Measurements from ENCODE around the gene PRC1. TPM values are rescaled to one million over a fixed set of nuclear protein-coding genes. Genes with fewer than 3 reads are reported as not detected.
A peak's percentile ranks its signal among the peaks of the same experiment; 100 is the strongest.

PRC1 gene
- total RNA-seq, 1 experiment from 2014 or later = 75.7 TPM

GRCh38 chr15:90957791-90958190 is 36.5 kb downstream of the PRC1 start:
- Histone ChIP-seq H3K4me1 (ENCODE audit: insufficient read depth, low read length) (peaks cover 7% of the 10 kb centered on the region; the same call in 1 of the 2 replicates), H2BK15ac (ENCODE audit: low read depth, low read length) (no peak overlapping the region), H3K79me1 (ENCODE audit: insufficient read depth, low read depth, low read length, poor library complexity, severe bottlenecking) (no peaks in the 10 kb centered on the region), H3K79me2 (ENCODE audit: insufficient read depth, low read length) (no peaks in the 10 kb centered on the region), H3K56ac (ENCODE audit: insufficient read length, low read depth, low read length) (no peak overlapping the region), H3K18ac (ENCODE audit: insufficient read length, low read depth, low read length) (no peak overlapping the region), H3K4me2 (ENCODE audit: insufficient read depth, insufficient read length, low read length) (peak overlapping the region; percentile 41), H3K23me2 (ENCODE audit: insufficient read length, low read depth, low read length, poor library complexity, severe bottlenecking) (peaks cover 15% of the 10 kb centered on the region), H4K91ac (ENCODE audit: insufficient read length, low read depth, low read length) (no peak overlapping the region), H3K23ac (ENCODE audit: insufficient read length, low read depth, low read length) (no peak overlapping the region), H4K8ac (replicated peaks; ENCODE audit: insufficient read length, low read depth, low read length) (no peak overlapping the region), H2AFZ (ENCODE audit: low read length) (no peak overlapping the region), H3K9ac (ENCODE audit: extremely low read depth, insufficient read length, low read length) (no peak overlapping the region), H4K5ac (ENCODE audit: insufficient read length, low read depth, low read length) (no peak overlapping the region), H2BK12ac (ENCODE audit: insufficient read length, low read depth, low read length) (no peak overlapping the region), H3K14ac (ENCODE audit: insufficient read depth, low read length) (no peak overlapping the region), H2AK5ac (ENCODE audit: insufficient read length, low read length) (no peak overlapping the region), H3K4ac (ENCODE audit: low read depth, low read length) (no peak overlapping the region), H2BK5ac (ENCODE audit: insufficient read length, low read length) (no peak overlapping the region), H3K9me3 (ENCODE audit: control insufficient read depth, low read depth, low read length) (no peaks in the 10 kb centered on the region), H3T11ph (ENCODE audit: low read length) (no peak overlapping the region), H3K27me3 (ENCODE audit: insufficient read depth, low read length) (no peaks in the 10 kb centered on the region), H4K20me1 (ENCODE audit: control insufficient read depth, insufficient read depth, insufficient read length) (peaks cover 3% of the 10 kb centered on the region), H2BK120ac (ENCODE audit: low read depth, low read length, poor library complexity, severe bottlenecking) (no peak overlapping the region), H3K27ac (ENCODE audit: insufficient read length, low read depth, low read length) (no peak overlapping the region), H2BK20ac (ENCODE audit: low read depth, low read length, poor library complexity, severe bottlenecking) (no peak overlapping the region)
- Mint-ChIP-seq H3K4me3 (peak overlapping the region; percentile 70 to 80), H3K9me3 (no peaks in the 10 kb centered on the region), H3K4me1 (peaks cover 15 to 16% of the 10 kb centered on the region in 2 experiments), H3K36me3 (ENCODE audit: insufficient read depth in 1 of 3, low read depth in 3 of 3) (peaks cover 13 to 48% (median 43%) of the 10 kb centered on the region in 3 experiments), H3K27ac (peak overlapping the region in 2 of 3 experiments; percentile 61 to 94; a peak in 2 of 7 replicates), H3K27me3 (ENCODE audit: low read depth) (no peaks in the 10 kb centered on the region)
- no peak for TF ChIP-seq CTCF (conservative IDR thresholded peaks at IDR 0.05)
- DNase-seq = no peak
- no CpG with 5 or more reads among the region's 6 CpGs for WGBS (ENCODE audit: extremely low coverage, insufficient read length, low lambda C conversion rate)

Data from H9 (cell line).